Measurements from ENCODE around the gene IL37.
"Not testable (repeated sequence)": the region's sequence is repeated elsewhere in the genome, so short reads cannot be mapped to it uniquely, and the experiment has no call there.

Gene IL37

GRCh38 chr2:112923237-112923966, 12.4 kb downstream of the IL37 start:
- no peak for DNase-seq

- peak in 2 of 4 experiments; percentile 24 to 34 for DNase-seq
Observed at GRCh38 chr2:112923967-112924338, 13.0 kb downstream of the IL37 start.

- DNase-seq = no peak
Observed at GRCh38 chr2:112924360-112924759, 13.4 kb downstream of the IL37 start.

GRCh38 chr2:112924821-112925220, 13.9 kb downstream of the IL37 start:
- DNase-seq = peak in 2 of 4 experiments; percentile 24 to 31

GRCh38 chr2:112926707-112927106, 15.7 kb downstream of the IL37 start:
- DNase-seq = no peak

GRCh38 chr2:112927745-112928144, 16.8 kb downstream of the IL37 start:
- DNase-seq = no peak

- DNase-seq = no peak
Observed at GRCh38 chr2:112933261-112933660, 22.3 kb downstream of the IL37 start.

- DNase-seq = not testable (repeated sequence)
Observed at GRCh38 chr2:112934117-112934516, 23.2 kb downstream of the IL37 start.

- peak in 1 of 4 experiments; percentile 12 for DNase-seq
Observed at GRCh38 chr2:112936927-112937232, 25.9 kb downstream of the IL37 start.

- DNase-seq = no peak
Observed at GRCh38 chr2:112938904-112939303, 27.9 kb downstream of the IL37 start.

GRCh38 chr2:112939425-112939824, 28.5 kb downstream of the IL37 start:
- DNase-seq = no peak

- DNase-seq = peak in 2 of 4 experiments; percentile 22 to 44
Observed at GRCh38 chr2:112940859-112941625, 30.1 kb downstream of the IL37 start.

- peak; percentile 86 to 92 (median 90) for DNase-seq
Observed at GRCh38 chr2:112941753-112942653, 31.0 kb downstream of the IL37 start.

- DNase-seq = no peak
Observed at GRCh38 chr2:112942654-112943002, 31.7 kb downstream of the IL37 start.

- no peak for DNase-seq
Observed at GRCh38 chr2:112944971-112945370, 34.0 kb downstream of the IL37 start.

GRCh38 chr2:112946086-112946485, 35.1 kb downstream of the IL37 start:
- no peak for DNase-seq

GRCh38 chr2:112947374-112947773, 36.4 kb downstream of the IL37 start:
- no peak for DNase-seq

- DNase-seq = no peak
Observed at GRCh38 chr2:112949456-112949855, 38.5 kb downstream of the IL37 start.

- DNase-seq = no peak
Observed at GRCh38 chr2:112954364-112954763, 43.4 kb downstream of the IL37 start.

- no peak for DNase-seq
Observed at GRCh38 chr2:112957511-112957910, 46.5 kb downstream of the IL37 start.

GRCh38 chr2:112958428-112959108, 47.6 kb downstream of the IL37 start:
- DNase-seq = peak; percentile 67 to 84 (median 72)

- peak in 3 of 4 experiments; percentile 6 to 32 (median 21) for DNase-seq
Observed at GRCh38 chr2:112959109-112959812, 48.3 kb downstream of the IL37 start.
